IMR-90 (cell line): ENCODE results near the gene CFAP90. TPM values are rescaled to one million over a fixed set of nuclear protein-coding genes. Genes with fewer than 3 reads are reported as not detected.

Experiments used
- ATAC-seq: fragments of 200-7000 bp; cut with Tn5 transposase; 2 replicates; pipeline ENCODE4 v1.9.1; 2020; ENCODE audit warnings: low read depth, mild to moderate bottlenecking, moderate library complexity
- BruUV-seq: library from RNA; stranded (reverse); fragments of 400-500 nt; replicated peaks from 2 replicates; lab custom pipeline; 2021; lab: Mats Ljungman, UMichigan
- CTCF ChIA-PET: fragments of 300-600 bp; formaldehyde crosslinking; extraction: SDS; loops from one replicate; lab custom pipeline; 2021; ENCODE audit warnings: antibody characterized with exemption; lab: Yijun Ruan, JAX
- POLR2A ChIA-PET: fragments of 300-600 bp; sonication (Branson Sonifier 250); formaldehyde crosslinking; loops from one replicate; lab custom pipeline; 2022; ENCODE audit warnings: antibody characterized with exemption; ENCODE audit not compliant: unreplicated experiment; lab: Charles Lee
- DNase-seq: peaks from one replicate; pipeline ENCODE4 v3.0.0; 2013
- H2AFZ ChIP-seq: replicated peaks from 2 replicates; pipeline ENCODE3; 2013; ENCODE audit warnings: low read length, mild to moderate bottlenecking; ENCODE audit not compliant: poor library complexity
- H2AK5ac ChIP-seq: 2 replicates; pipeline ENCODE4 v1.6.1; 2013; ENCODE audit warnings: low read depth, low read length, inconsistent platforms
- H2AK9ac ChIP-seq: replicated peaks from 2 replicates; pipeline ENCODE3; 2013; ENCODE audit warnings: mild to moderate bottlenecking, low read depth, low read length, moderate library complexity; ENCODE audit not compliant: poor library complexity
- H2BK120ac ChIP-seq: 2 replicates; pipeline ENCODE4 v1.6.1; 2013; ENCODE audit warnings: low read depth, low read length, inconsistent platforms
- H2BK15ac ChIP-seq: 3 replicates; pipeline ENCODE4 v1.6.1; 2013; ENCODE audit warnings: low read depth, low read length, inconsistent platforms
- H2BK20ac ChIP-seq: 2 replicates; pipeline ENCODE4 v1.6.1; 2013; ENCODE audit warnings: low read depth, mild to moderate bottlenecking, inconsistent platforms, low read length, moderate library complexity
- H2BK5ac ChIP-seq: 2 replicates; pipeline ENCODE4 v1.6.1; 2013; ENCODE audit warnings: mild to moderate bottlenecking, low read depth, low read length, inconsistent platforms; ENCODE audit not compliant: poor library complexity, severe bottlenecking
- H3K14ac ChIP-seq: replicated peaks from 2 replicates; pipeline ENCODE4 v1.6.1; 2013; ENCODE audit warnings: low read depth, low read length, inconsistent platforms
- H3K18ac ChIP-seq: 2 replicates; pipeline ENCODE4 v1.6.1; 2013; ENCODE audit warnings: low read depth, low read length, control low read depth
- H3K23ac ChIP-seq: 2 replicates; pipeline ENCODE4 v1.6.1; 2013; ENCODE audit warnings: low read depth, low read length, inconsistent platforms
- H3K27ac ChIP-seq: 2 replicates; pipeline ENCODE4 v1.5.1; 2013; ENCODE audit warnings: mild to moderate bottlenecking, control low read depth, low read length; ENCODE audit not compliant: insufficient read depth
- H3K27me3 ChIP-seq: 2 replicates; pipeline ENCODE4 v1.6.1; 2013; ENCODE audit warnings: low read length; ENCODE audit not compliant: control insufficient read depth, insufficient read depth
- H3K36me3 ChIP-seq: 2 replicates; pipeline ENCODE4 v1.6.1; 2013; ENCODE audit warnings: low read length, mixed read lengths; ENCODE audit not compliant: control insufficient read depth, insufficient read depth
- H3K4ac ChIP-seq: 2 replicates; pipeline ENCODE4 v1.6.1; 2013; ENCODE audit warnings: low read depth, low read length, inconsistent platforms
- H3K4me1 ChIP-seq: 2 replicates; pipeline ENCODE4 v1.6.1; 2013; ENCODE audit warnings: low read length, mixed read lengths; ENCODE audit not compliant: control insufficient read depth, insufficient read depth
- H3K4me2 ChIP-seq: 2 replicates; pipeline ENCODE4 v1.6.1; 2013; ENCODE audit warnings: low read depth, mild to moderate bottlenecking, control low read depth, low read length, moderate library complexity
- H3K4me3 ChIP-seq: 2 replicates; pipeline ENCODE4 v1.5.1; 2013; ENCODE audit warnings: low read depth, mild to moderate bottlenecking, control low read depth, low read length, moderate library complexity; ENCODE audit not compliant: insufficient read depth
- H3K56ac ChIP-seq: 2 replicates; pipeline ENCODE4 v1.6.1; 2013; ENCODE audit warnings: low read length, inconsistent platforms; ENCODE audit not compliant: insufficient read depth; ENCODE audit errors: extremely low read depth
- H3K79me1 ChIP-seq, 2 experiments: 2 replicates each; pipeline ENCODE4 v1.6.1; 2013; ENCODE audit warnings: low read length in 2 of 2, inconsistent platforms in 1 of 2, low read depth in 1 of 2
- H3K9ac ChIP-seq: 2 replicates; pipeline ENCODE4 v1.6.1; 2013; ENCODE audit warnings: low read depth, low read length, control low read depth
- H3K9me1 ChIP-seq: 2 replicates; pipeline ENCODE4 v1.6.1; 2013; ENCODE audit warnings: low read length, inconsistent platforms; ENCODE audit not compliant: insufficient read depth
- H3K9me3 ChIP-seq: 2 replicates; pipeline ENCODE4 v1.6.1; 2013; ENCODE audit warnings: low read length; ENCODE audit not compliant: control insufficient read depth, insufficient read depth
- H4K20me1 ChIP-seq: 2 replicates; pipeline ENCODE4 v1.6.1; 2013; ENCODE audit warnings: low read length, inconsistent platforms; ENCODE audit not compliant: insufficient read depth
- H4K5ac ChIP-seq: 2 replicates; pipeline ENCODE4 v1.6.1; 2013; ENCODE audit warnings: mild to moderate bottlenecking, low read depth, low read length, control low read depth
- H4K8ac ChIP-seq, 2 experiments: 2 replicates each; pipeline ENCODE4 v1.6.1; 2013; ENCODE audit warnings: low read depth in 2 of 2, low read length in 2 of 2, control low read depth in 1 of 2, inconsistent platforms in 1 of 2
- H4K91ac ChIP-seq: 2 replicates; pipeline ENCODE4 v1.6.1; 2013; ENCODE audit warnings: low read depth, low read length, inconsistent platforms; ENCODE audit not compliant: insufficient read depth
- BHLHE40 ChIP-seq: fragments of 150-350 bp; IDR thresholded peaks from 2 replicates; pipeline ENCODE4 v1.6.1; 2016; ENCODE audit warnings: mild to moderate bottlenecking, low read depth, low read length
- CEBPB ChIP-seq: IDR thresholded peaks from 2 replicates; pipeline ENCODE4 v1.6.1; 2012; ENCODE audit warnings: low read depth, low read length, improper control_type of control experiment
- FOS ChIP-seq: fragments of 150-350 bp; IDR thresholded peaks from 2 replicates; pipeline ENCODE4 v1.6.1; 2016; ENCODE audit warnings: low read depth, low read length
- MAFK ChIP-seq: IDR thresholded peaks from 2 replicates; pipeline ENCODE4 v1.6.1; 2012; ENCODE audit warnings: low read depth, low read length, improper control_type of control experiment
- NFE2L2 ChIP-seq: fragments of 150-350 bp; IDR thresholded peaks from 2 replicates; pipeline ENCODE4 v1.6.1; 2016; ENCODE audit warnings: low read depth, mild to moderate bottlenecking, low read length
- USF2 ChIP-seq: fragments of 150-350 bp; IDR thresholded peaks from 2 replicates; pipeline ENCODE4 v1.6.1; 2017; ENCODE audit warnings: mild to moderate bottlenecking, antibody characterized with exemption, low read length, low read depth
- dilution Hi-C: fragments of 300-500 bp; cut with HindIII; formaldehyde crosslinking; loops from one replicate; pipeline ENCODE4 v1.14.3; 2018; ENCODE audit warnings: low sequenced_read_pairs; ENCODE audit not compliant: unreplicated experiment
- in situ Hi-C: fragments of 300-500 bp; cut with MboI; formaldehyde crosslinking; loops from 3 replicates; pipeline ENCODE4 v1.14.3; 2019; ENCODE audit warnings: low sequenced_read_pairs, inconsistent platforms, mixed read lengths
- intact Hi-C: fragments of 100-400 bp; cut with micrococcal nuclease; formaldehyde crosslinking; loops from 2 replicates; pipeline ENCODE4 v1.10.0; 2022
- polyA plus RNA-seq, 3 experiments: library from polyadenylated mRNA; depleted of rRNA; stranded (reverse); fragments of >200 nt; gene quantifications; 2 replicates each; pipeline ENCODE4 v1.2.3, GENCODE V29; 2012; ENCODE audit warnings: low replicate concordance in 1 of 3
- total RNA-seq: library from RNA; depleted of rRNA; stranded (reverse); fragments of >200 nt; gene quantifications from 2 replicates; pipeline ENCODE4 v1.2.3, GENCODE V29; 2012

CFAP90 gene
- total and polyA plus RNA-seq, 2 of the 4 experiments (the other 2 are of a cell fraction): 0.09 TPM; not detected in 1

DNA sequence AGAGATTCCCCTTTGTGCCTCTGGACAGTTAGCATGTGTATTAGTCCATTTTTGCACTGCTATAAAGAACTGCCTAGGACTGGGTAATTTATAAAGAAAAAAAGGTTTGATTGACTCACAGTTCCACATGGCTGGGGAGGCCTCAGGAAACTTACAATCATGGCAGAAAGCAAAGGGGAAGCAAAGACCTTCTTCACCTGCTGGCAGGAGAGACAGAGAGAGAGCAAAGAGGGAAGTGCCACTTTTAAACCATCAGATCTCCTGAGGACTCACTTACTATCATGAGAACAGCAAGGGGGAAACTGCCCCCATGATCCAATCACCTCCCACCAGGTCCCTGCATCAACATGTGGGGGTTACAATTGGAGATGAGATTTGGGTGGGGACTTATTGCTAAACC is 6.0 kb downstream of the CFAP90 start:
- intact Hi-C loops: no loop called here
- POLR2A ChIA-PET: no interaction called here

More for the DNA sequence above, 6.0 kb downstream of the CFAP90 start:
- Histone ChIP-seq H2BK120ac (no peak overlapping the region), H3K27ac (no peak overlapping the region), H2AK5ac (no peak overlapping the region), H3K4me1 (no peaks in the 10 kb centered on the region), H3K9me1 (no peaks in the 10 kb centered on the region), H4K8ac (no peak overlapping the region), H3K79me1 (no peaks in the 10 kb centered on the region), H4K20me1 (no peaks in the 10 kb centered on the region), H3K9ac (no peak overlapping the region), H2BK15ac (no peak overlapping the region), H3K36me3 (no peaks in the 10 kb centered on the region), H3K14ac (no peak overlapping the region), H3K18ac (no peak overlapping the region), H2AFZ (no peak overlapping the region), H3K56ac (no peak overlapping the region), H3K27me3 (peaks cover 25% of the 10 kb centered on the region), H3K9me3 (no peaks in the 10 kb centered on the region), H2BK20ac (no peak overlapping the region), H3K4me2 (no peak overlapping the region), H3K23ac (no peak overlapping the region), H3K4me3 (no peak overlapping the region), H2AK9ac (no peak overlapping the region), H2BK5ac (no peak overlapping the region), H4K91ac (no peak overlapping the region), H3K4ac (no peak overlapping the region), H4K5ac (no peak overlapping the region)
- ATAC-seq (no peak), DNase-seq (no peak)
- in situ Hi-C loops: no loop called here
- TF ChIP-seq MAFK: no peak
- TF ChIP-seq NFE2L2: no peak
- TF ChIP-seq CEBPB: no peak
- no peak for TF ChIP-seq FOS
- no peak for TF ChIP-seq BHLHE40
- TF ChIP-seq USF2: no peak
- CTCF ChIA-PET: no interaction called here
- no TSS peak for BruUV-seq
- dilution Hi-C loops: no loop called here
